Mesodermal cell (in vitro differentiated cells): Measurements from ENCODE around the gene NOP14.

ENCODE experiments used
- H3K27ac ChIP-seq: 2 replicates; pipeline ENCODE4 v1.7.0; 2013; ENCODE audit warnings: mild to moderate bottlenecking, low read depth, low read length, moderate library complexity; ENCODE audit not compliant: severe bottlenecking
- H3K36me3 ChIP-seq: 2 replicates; pipeline ENCODE4 v1.7.1; 2013; ENCODE audit warnings: mild to moderate bottlenecking, low read length, moderate library complexity; ENCODE audit not compliant: control insufficient read depth, insufficient read depth
- H3K4me1 ChIP-seq: one replicate; pipeline ENCODE4 v1.7.1; 2013; ENCODE audit warnings: mild to moderate bottlenecking, low read length; ENCODE audit not compliant: insufficient read depth, control insufficient read depth, poor library complexity, severe bottlenecking
- H3K4me3 ChIP-seq: 2 replicates; pipeline ENCODE4 v1.7.0; 2013; ENCODE audit warnings: low read length, control low read depth, mild to moderate bottlenecking; ENCODE audit not compliant: insufficient read depth, poor library complexity, severe bottlenecking; ENCODE audit errors: extremely low read depth
- H3K9me3 ChIP-seq: 2 replicates; pipeline ENCODE4 v1.7.1; 2013; ENCODE audit warnings: mild to moderate bottlenecking, low read length, moderate library complexity; ENCODE audit not compliant: control insufficient read depth
- WGBS, 2 experiments: methylation state at CpG; one replicate each; pipeline ENCODE4 v1.1.5; 2013; ENCODE audit warnings: missing lambda C conversion rate in 2 of 2; ENCODE audit not compliant: insufficient coverage in 2 of 2; 5-methylcytosine and 5-hydroxymethylcytosine counted together

Gene NOP14

GRCh38 chr4:2909583-2909982 is 53.6 kb downstream of the NOP14 start:
- H3K36me3 ChIP-seq = peaks cover 96% of the 10 kb centered on the region
- H3K9me3 ChIP-seq = no peaks in the 10 kb centered on the region
- no peak overlapping the region for H3K27ac ChIP-seq
- H3K4me1 ChIP-seq = no peaks in the 10 kb centered on the region
- H3K4me3 ChIP-seq = no peak overlapping the region
- 88 to 89% methylated on average over 7 to 8 of the region's 8 CpGs for WGBS, 2 experiments

DNA sequence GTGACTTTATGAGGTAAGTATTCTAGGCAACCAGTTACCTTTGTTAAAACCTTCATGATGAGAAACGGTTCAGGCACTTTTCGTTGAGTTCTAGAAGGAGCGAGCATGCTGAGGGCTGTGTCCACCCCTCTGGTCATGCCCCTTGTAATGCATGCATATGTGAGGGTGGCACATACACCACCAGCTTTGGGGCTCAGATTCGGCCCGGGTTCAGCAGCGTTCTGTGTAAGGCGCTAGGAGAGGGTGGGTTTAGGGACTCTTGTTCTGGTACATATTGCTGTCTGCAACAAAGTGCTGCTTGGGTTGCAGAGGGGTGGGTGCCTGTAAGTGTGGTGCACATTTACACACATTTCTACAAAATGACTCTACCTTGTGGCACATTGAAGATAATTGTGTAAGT is 54.5 kb downstream of the NOP14 start:
- H3K4me1 ChIP-seq = no peaks in the 10 kb centered on the region
- no peak overlapping the region for H3K27ac ChIP-seq
- H3K4me3 ChIP-seq = no peak overlapping the region
- H3K36me3 ChIP-seq = peaks cover 96% of the 10 kb centered on the region
- no peaks in the 10 kb centered on the region for H3K9me3 ChIP-seq
- 91 to 98% methylated on average over 4 to 5 of the region's 7 CpGs for WGBS, 2 experiments

DNA sequence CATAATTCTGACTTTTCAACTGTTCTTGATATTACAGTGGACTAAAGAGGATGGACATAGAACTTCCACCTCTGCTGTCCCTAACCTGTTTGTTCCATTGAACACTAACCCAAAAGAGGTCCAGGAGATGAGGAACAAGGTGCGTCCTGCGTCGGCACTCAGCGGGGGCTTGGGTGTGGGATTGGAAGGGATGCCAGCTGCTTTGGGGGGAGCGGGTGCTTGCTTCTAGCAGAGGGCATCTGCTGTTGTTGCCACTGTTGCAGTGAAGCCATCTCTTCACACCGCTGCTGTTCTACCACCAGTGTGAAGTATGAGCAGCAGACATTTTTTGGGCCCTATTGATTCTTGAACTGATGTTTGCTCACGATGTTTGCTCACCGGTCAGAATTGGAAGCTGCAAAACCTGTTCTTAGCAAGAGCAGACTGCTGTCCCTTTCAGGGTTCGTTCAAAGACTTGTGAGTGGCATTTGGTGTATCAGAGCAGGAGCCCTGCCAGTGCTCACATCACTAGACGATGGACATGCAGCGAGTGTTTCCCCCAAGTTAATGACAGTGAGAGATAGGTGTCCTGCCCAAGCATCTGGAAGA is 55.4 kb downstream of the NOP14 start:
- Histone ChIP-seq H3K27ac (no peak overlapping the region), H3K36me3 (peaks cover 92% of the 10 kb centered on the region), H3K4me1 (no peaks in the 10 kb centered on the region), H3K9me3 (no peaks in the 10 kb centered on the region), H3K4me3 (no peak overlapping the region)
- 90 to 94% methylated on average over 7 to 11 of the region's 11 CpGs for WGBS, 2 experiments

DNA sequence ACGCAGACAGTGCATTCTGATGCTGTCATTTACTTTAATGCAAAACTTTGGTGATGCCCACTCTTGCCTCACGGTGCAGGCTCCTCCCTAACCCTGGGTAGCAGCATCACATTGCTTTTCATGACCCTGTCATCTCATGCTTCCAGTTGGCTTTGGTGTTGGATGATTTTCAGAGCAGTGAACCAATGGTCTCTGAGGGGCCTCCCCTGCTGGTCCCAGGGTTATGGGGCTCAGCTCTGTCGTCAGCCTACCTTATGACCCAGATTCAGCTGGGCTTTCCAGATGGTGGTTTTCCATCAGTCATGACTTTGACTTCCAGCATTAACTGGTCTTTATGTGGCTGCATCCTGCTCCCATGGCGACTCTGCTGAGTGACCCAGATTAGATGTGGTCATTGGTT is 56.0 kb downstream of the NOP14 start:
- Histone ChIP-seq H3K27ac (no peak overlapping the region), H3K9me3 (no peaks in the 10 kb centered on the region), H3K36me3 (peaks cover 94% of the 10 kb centered on the region), H3K4me1 (no peaks in the 10 kb centered on the region), H3K4me3 (no peak overlapping the region)
- 97 to 100% methylated on average over 2 to 3 of the region's 4 CpGs for WGBS, 2 experiments

GRCh38 chr4:2906218-2906617 is 57.0 kb downstream of the NOP14 start:
- H3K9me3 ChIP-seq = no peaks in the 10 kb centered on the region
- H3K36me3 ChIP-seq = peaks cover 90% of the 10 kb centered on the region
- no peak overlapping the region for H3K4me3 ChIP-seq
- 94 to 98% methylated on average over 5 to 6 of the region's 8 CpGs for WGBS, 2 experiments
- H3K27ac ChIP-seq = no peak overlapping the region
- H3K4me1 ChIP-seq = no peaks in the 10 kb centered on the region

GRCh38 chr4:2905544-2905943 is 57.7 kb downstream of the NOP14 start:
- H3K36me3 ChIP-seq = peaks cover 90% of the 10 kb centered on the region
- no peaks in the 10 kb centered on the region for H3K4me1 ChIP-seq

DNA sequence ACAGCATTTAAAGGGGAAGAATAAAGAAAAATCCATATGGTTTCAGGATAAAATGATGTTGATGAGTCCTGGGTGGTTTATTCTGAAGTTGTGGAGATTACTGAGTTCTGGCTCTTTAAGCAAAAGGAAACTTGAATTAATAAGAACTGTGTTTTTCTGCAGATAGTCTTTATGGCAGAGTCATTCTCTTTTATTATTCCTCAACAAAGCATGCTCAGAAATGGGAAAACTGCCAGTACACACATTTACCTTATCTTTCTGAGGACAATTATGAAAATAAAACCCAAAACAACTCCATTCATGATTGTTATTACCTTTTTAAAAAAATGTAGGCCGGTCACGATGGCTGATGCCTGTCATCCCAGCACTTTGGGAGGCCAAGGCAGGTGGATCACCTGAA is 61.1 kb downstream of the NOP14 start:
- Histone ChIP-seq H3K27ac (no peak overlapping the region), H3K4me3 (no peak overlapping the region), H3K4me1 (no peaks in the 10 kb centered on the region), H3K9me3 (no peaks in the 10 kb centered on the region), H3K36me3 (peaks cover 89% of the 10 kb centered on the region)
- 100% methylated on average over 1 to 2 of the region's 2 CpGs for WGBS, 2 experiments

More at GRCh38 chr4:2905544-2905943, 57.7 kb downstream of the NOP14 start:
- WGBS, 2 experiments = 93 to 96% methylated on average over 11 to 12 of the region's 13 CpGs
- Histone ChIP-seq H3K27ac (no peak overlapping the region), H3K4me3 (no peak overlapping the region), H3K9me3 (no peaks in the 10 kb centered on the region)

GRCh38 chr4:2901186-2901585 is 62.0 kb downstream of the NOP14 start:
- Histone ChIP-seq H3K4me1 (no peaks in the 10 kb centered on the region), H3K36me3 (peaks cover 89% of the 10 kb centered on the region), H3K27ac (no peak overlapping the region), H3K9me3 (no peaks in the 10 kb centered on the region), H3K4me3 (no peak overlapping the region)
- WGBS, 2 experiments = 92 to 100% methylated on average over 3 of the region's 3 CpGs

DNA sequence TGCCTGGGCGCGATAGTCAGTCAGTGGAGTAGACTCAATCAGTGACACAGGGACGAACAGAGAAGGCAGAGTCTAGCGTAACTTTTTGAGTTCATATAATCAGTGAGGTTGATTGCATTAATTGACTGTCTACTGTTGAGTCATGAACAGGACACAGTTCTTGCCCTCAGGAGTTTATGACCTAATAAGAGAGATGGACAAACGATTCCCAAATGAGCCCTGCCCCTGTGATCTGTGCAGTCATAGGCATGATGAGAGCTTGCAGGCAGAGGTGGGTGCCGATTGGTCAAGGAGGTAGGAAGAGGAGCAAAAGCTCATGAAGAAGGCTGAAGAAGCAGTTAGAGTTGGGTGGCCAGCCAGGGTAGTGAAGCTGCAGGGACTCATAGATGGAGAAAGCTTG is 62.5 kb downstream of the NOP14 start:
- no peak overlapping the region for H3K27ac ChIP-seq
- 98% methylated on average over 6 of the region's 6 CpGs for WGBS, 2 experiments
- H3K4me3 ChIP-seq = no peak overlapping the region
- peaks cover 89% of the 10 kb centered on the region for H3K36me3 ChIP-seq
- H3K9me3 ChIP-seq = no peaks in the 10 kb centered on the region
- H3K4me1 ChIP-seq = no peaks in the 10 kb centered on the region

DNA sequence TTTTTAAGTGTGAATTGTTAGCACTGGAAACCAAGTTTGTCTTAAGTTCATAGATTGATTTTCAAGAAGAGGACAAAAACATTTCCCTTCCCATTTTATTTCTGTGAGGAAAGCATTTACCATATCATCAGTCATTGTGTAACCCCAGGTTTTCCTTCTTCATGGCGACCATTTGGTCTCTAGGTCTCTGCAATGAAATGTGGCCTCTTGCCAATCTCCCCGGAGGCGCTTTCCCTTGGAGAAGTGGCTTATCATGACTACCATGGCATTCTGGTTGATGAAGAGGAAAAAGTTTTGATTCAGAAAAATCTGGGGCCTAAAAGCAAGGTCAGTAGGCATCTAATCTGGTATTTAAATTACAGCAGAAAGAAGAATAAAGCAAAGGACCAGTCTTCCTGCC is 65.2 kb downstream of the NOP14 start:
- H3K27ac ChIP-seq = no peak overlapping the region
- WGBS, 2 experiments = 97 to 100% methylated on average over 2 to 3 of the region's 3 CpGs
- H3K36me3 ChIP-seq = peaks cover 89% of the 10 kb centered on the region
- no peaks in the 10 kb centered on the region for H3K4me1 ChIP-seq
- H3K4me3 ChIP-seq = no peak overlapping the region
- no peaks in the 10 kb centered on the region for H3K9me3 ChIP-seq

DNA sequence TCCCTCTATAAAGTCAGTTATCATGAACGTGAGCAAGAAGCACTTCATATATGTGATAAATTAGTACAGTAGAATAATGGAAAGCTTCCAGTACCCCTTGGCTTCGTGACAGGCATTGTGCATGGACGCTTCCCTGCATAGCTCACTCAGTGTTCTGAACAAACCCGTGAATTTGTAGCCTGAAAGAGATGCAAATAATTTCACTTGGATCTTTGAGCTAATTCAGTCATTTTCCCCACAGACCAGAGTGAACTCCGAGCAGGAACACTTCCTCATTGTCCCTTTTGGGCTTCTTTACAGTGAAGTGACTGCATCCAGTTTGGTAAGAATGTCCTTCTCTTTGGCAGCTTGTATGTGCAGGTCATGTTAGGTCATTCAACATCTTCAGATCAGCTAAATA is 69.4 kb downstream of the NOP14 start:
- Histone ChIP-seq H3K9me3 (no peaks in the 10 kb centered on the region), H3K4me3 (no peak overlapping the region), H3K27ac (no peak overlapping the region), H3K4me1 (peaks cover 7% of the 10 kb centered on the region), H3K36me3 (peaks cover 73% of the 10 kb centered on the region)
- WGBS, 2 experiments = 92 to 94% methylated on average over 4 of the region's 5 CpGs
